Right cardiac atrium (tissue), 5 donors: Measurements from ENCODE around the gene KCNQ1. TPM values are rescaled to one million over a fixed set of nuclear protein-coding genes. Genes with fewer than 3 reads are reported as not detected.

Source experiments
- ATAC-seq, 2 donors: fragments of 200-7000 bp; cut with Tn5 transposase; one replicate each; pipeline versions ENCODE4 v1.8.0 to v1.9.1; 2020; ENCODE audit warnings: moderate library complexity in 2 of 2, mild to moderate bottlenecking in 1 of 2
- DNase-seq, 3 donors: peaks; one replicate each; pipeline ENCODE4 v3.0.0-alpha.2; 2020
- H3K27ac ChIP-seq: one replicate; pipeline ENCODE4 v1.5.1; 2013; ENCODE audit warnings: mild to moderate bottlenecking, low read length, control low read depth, moderate library complexity
- H3K27me3 ChIP-seq: one replicate; pipeline ENCODE4 v1.6.1; 2013; ENCODE audit not compliant: control insufficient read depth, insufficient read depth
- H3K4me1 ChIP-seq: one replicate; pipeline ENCODE4 v1.6.1; 2013; ENCODE audit warnings: low read length; ENCODE audit not compliant: control insufficient read depth, insufficient read depth
- H3K4me3 ChIP-seq: one replicate; pipeline ENCODE4 v1.5.1; 2013; ENCODE audit warnings: low read length, control low read depth
- H3K9me3 ChIP-seq: one replicate; pipeline ENCODE4 v1.6.1; 2013; ENCODE audit warnings: low read length; ENCODE audit not compliant: control insufficient read depth
- WGBS: extraction: QIAGEN DNeasy Blood & Tissue Kit; methylation state at CpG from one replicate; pipeline ENCODE4 v1.1.7; 2013; 5-methylcytosine and 5-hydroxymethylcytosine counted together
- intact Hi-C, 4 donors: fragments of 100-400 bp; cut with DNase I; formaldehyde crosslinking; loops; one replicate each; pipeline versions ENCODE4 v1.11.0 to v1.14.0; 2022 to 2023
- polyA plus RNA-seq: library from polyadenylated mRNA; stranded (reverse); fragments of 200-250 nt; gene quantifications from one replicate; pipeline ENCODE4 v1.2.3, GENCODE V29; 2013
- total RNA-seq, 4 donors: library from RNA; stranded (reverse); fragmentation: NEBNext Ultra II Directional; extraction: Animal tissue kit (Norgen Biotek cat#: 25700); gene quantifications; one replicate each; pipeline ENCODE4 v1.2.1, GENCODE V29; 2021
- donor health status: healthy with polysubstance abuse.
- donor health status: DM: no; HTN: yes; CAD: no.
- donor health status: DM: no; HTN: no; CAD: no.
- donor health status: DM: no; HTN: yes; CAD: no; lungs with severe emphysema.
- donor health status: DM: yes; HTN: yes; CAD: no.

KCNQ1 gene
- total and polyA plus RNA-seq, 5 donors = 36.4 to 46.8 (median 37.7) TPM

DNA sequence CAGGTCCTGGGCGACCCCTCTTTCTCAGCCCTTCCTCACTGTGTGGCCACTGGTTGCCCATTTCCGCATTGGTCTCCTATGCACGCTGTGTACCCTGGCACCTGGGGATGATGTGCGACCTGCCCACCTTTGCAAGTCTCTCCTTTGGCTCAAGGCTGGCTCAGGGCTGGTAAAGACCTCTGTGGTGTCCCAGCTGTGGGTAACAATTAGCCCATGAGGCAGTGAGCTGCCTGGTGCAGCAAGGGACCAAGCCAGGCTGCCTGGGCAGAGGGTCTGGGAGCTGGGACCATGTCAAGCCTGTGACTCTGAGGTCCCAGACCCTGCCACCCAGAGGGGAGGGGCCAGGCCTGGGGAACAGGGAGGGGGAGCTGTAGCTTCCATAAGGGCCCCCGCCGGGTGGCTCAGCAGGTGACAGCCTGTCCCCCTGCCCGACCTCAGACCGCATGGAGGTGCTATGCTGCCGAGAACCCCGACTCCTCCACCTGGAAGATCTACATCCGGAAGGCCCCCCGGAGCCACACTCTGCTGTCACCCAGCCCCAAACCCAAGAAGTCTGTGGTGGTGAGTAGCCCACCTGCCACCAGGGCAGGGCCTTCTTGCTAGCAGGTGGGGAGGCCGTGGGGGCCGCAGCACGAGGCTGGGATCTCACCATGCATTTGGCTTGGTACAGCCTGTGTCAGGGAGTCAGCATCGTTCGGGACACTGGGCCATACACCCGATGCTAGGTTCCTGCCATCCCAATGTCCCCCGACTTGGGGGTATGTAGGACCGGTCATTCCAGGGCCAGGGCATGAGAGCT is 142.5 kb downstream of the KCNQ1 start:
- Histone ChIP-seq H3K9me3 (no peaks in the 10 kb centered on the region), H3K4me1 (no peaks in the 10 kb centered on the region), H3K27ac (no peak overlapping the region), H3K27me3 (no peaks in the 10 kb centered on the region), H3K4me3 (no peak overlapping the region)
- WGBS = 94% methylated on average over 20 of the region's 20 CpGs
- ATAC-seq = no peak
- peak; percentile 10 to 37 (median 33) for DNase-seq
- intact Hi-C loops = no loop called here

- no peaks in the 10 kb centered on the region for H3K27me3 ChIP-seq
- no peaks in the 10 kb centered on the region for H3K4me1 ChIP-seq
- H3K9me3 ChIP-seq = no peaks in the 10 kb centered on the region
- DNase-seq (peak; percentile 6 to 43 (median 38)), ATAC-seq (no peak)
- H3K4me3 ChIP-seq = no peak overlapping the region
- H3K27ac ChIP-seq = no peak overlapping the region
- 84% methylated on average over 25 of the region's 25 CpGs for WGBS
- intact Hi-C loops = no loop called here
Observed at GRCh38 chr11:2587976-2588748, 143.4 kb downstream of the KCNQ1 start.

- WGBS = 83% methylated on average over 29 of the region's 29 CpGs
- DNase-seq = peak in 2 of 3 donors; percentile 4 to 33
- ATAC-seq = no peak
Observed at GRCh38 chr11:2588809-2589537, 144.2 kb downstream of the KCNQ1 start.

GRCh38 chr11:2589538-2589934 is 144.7 kb downstream of the KCNQ1 start:
- DNase-seq = peak; percentile 4 to 33 (median 32)

More at GRCh38 chr11:2588809-2589537, 144.2 kb downstream of the KCNQ1 start:
- H3K4me3 ChIP-seq = no peak overlapping the region
- H3K4me1 ChIP-seq = no peaks in the 10 kb centered on the region
- intact Hi-C loops = no loop called here
- no peaks in the 10 kb centered on the region for H3K27me3 ChIP-seq
- no peak overlapping the region for H3K27ac ChIP-seq
- H3K9me3 ChIP-seq = no peaks in the 10 kb centered on the region

DNA sequence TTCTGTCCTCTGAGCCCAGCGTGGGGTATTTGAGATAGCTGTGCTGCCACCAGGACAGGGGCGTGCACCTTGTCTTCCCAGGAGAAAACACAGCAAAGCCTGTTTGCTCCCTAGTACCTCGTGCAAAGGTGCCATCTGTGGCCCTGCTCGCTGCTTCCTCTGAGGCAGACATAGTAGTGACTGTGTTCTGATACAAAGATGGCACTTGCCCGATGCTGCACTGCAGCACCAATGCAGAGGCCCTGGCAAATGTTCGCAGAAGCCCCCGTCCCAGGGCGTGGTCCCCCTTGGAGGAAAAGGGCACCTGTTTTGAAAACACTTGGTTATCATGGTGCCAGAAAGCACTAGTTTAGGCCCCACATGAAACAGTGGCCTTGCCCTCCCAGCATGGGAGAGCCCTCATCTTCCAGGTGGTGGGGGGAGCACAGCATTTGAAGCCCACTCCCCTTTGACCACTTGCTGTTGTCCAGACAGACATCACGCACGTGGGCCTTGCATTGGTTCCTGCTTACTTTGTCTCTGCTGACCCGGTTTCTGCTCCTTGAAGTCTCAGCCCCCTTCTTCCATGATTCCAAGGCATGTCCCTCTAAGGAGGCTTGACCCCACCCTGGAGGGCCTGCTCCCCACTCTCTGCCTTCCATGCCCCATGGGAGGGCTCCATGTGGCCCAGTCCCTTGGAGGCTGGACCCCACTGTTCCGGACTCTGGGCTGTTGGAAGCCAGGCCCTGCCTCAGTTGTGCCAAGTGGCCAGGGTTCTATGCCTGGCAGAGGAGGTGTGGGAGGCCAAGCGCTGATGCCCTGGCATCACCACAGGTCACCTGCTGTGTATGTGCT is 145.5 kb downstream of the KCNQ1 start:
- no peaks in the 10 kb centered on the region for H3K27me3 ChIP-seq
- no peak overlapping the region for H3K27ac ChIP-seq
- no peaks in the 10 kb centered on the region for H3K9me3 ChIP-seq
- WGBS = 94% methylated on average over 13 of the region's 13 CpGs
- H3K4me3 ChIP-seq = no peak overlapping the region
- no peaks in the 10 kb centered on the region for H3K4me1 ChIP-seq
- intact Hi-C loops = no loop called here
- DNase-seq = peak; percentile 6 to 35 (median 29)
- no peak for ATAC-seq

More at GRCh38 chr11:2589538-2589934, 144.7 kb downstream of the KCNQ1 start:
- intact Hi-C loops = no loop called here
- 92% methylated on average over 12 of the region's 12 CpGs for WGBS
- Histone ChIP-seq H3K4me1 (no peaks in the 10 kb centered on the region), H3K9me3 (no peaks in the 10 kb centered on the region), H3K27me3 (no peaks in the 10 kb centered on the region), H3K27ac (no peak overlapping the region), H3K4me3 (no peak overlapping the region)
- ATAC-seq = no peak

DNA sequence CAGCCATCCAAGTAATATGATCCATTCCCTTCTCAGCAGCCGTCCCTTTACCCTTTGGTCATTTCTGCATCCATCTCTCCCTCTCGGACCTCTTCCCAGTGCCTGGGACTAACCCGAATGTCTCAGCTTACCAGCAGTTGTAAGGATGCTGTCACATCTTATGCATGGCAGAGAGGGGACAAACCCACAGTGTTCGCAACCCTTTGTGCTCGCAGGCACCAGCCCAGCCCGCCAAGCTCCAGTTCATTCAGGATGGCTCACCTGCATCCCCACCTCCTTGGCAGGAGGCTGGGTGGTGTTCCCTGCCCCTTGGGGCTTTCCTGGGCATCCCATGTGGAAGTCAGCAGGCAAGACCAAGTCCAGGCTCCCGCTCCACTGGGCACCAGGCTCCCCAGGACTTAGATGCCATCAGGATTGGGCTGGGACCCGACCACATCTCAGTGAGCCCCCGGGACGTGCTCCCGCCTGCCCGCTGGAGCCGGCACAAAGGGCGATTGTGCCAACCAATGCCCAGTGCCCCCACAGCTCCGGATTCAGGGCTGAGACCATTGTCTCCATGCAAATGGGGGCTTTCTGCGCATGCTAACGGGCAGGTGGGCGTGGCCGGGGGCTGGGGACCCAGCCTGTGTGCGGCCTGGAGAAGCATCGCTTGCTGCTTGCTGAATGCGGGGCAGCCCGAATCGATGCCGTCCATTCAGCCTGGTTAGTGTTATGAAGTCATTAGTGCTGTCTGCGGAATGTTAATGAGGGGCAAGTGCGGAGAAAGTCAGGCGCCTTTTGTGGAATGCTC is 146.4 kb downstream of the KCNQ1 start:
- H3K4me3 ChIP-seq = no peak overlapping the region
- no peaks in the 10 kb centered on the region for H3K4me1 ChIP-seq
- WGBS = 87% methylated on average over 28 of the region's 28 CpGs
- H3K27me3 ChIP-seq = no peaks in the 10 kb centered on the region
- no peak overlapping the region for H3K27ac ChIP-seq
- intact Hi-C loops = no loop called here
- peak; percentile 9 to 45 (median 21) for DNase-seq
- ATAC-seq = no peak
- no peaks in the 10 kb centered on the region for H3K9me3 ChIP-seq

- Histone ChIP-seq H3K4me1 (no peaks in the 10 kb centered on the region), H3K4me3 (no peak overlapping the region), H3K9me3 (no peaks in the 10 kb centered on the region), H3K27me3 (no peaks in the 10 kb centered on the region), H3K27ac (no peak overlapping the region)
- ATAC-seq = no peak
- intact Hi-C loops = no loop called here
- 90% methylated on average over 10 of the region's 10 CpGs for WGBS
- peak in 1 of 3 donors; percentile 4 for DNase-seq
Observed at GRCh38 chr11:2591805-2592204, 147.0 kb downstream of the KCNQ1 start.

DNA sequence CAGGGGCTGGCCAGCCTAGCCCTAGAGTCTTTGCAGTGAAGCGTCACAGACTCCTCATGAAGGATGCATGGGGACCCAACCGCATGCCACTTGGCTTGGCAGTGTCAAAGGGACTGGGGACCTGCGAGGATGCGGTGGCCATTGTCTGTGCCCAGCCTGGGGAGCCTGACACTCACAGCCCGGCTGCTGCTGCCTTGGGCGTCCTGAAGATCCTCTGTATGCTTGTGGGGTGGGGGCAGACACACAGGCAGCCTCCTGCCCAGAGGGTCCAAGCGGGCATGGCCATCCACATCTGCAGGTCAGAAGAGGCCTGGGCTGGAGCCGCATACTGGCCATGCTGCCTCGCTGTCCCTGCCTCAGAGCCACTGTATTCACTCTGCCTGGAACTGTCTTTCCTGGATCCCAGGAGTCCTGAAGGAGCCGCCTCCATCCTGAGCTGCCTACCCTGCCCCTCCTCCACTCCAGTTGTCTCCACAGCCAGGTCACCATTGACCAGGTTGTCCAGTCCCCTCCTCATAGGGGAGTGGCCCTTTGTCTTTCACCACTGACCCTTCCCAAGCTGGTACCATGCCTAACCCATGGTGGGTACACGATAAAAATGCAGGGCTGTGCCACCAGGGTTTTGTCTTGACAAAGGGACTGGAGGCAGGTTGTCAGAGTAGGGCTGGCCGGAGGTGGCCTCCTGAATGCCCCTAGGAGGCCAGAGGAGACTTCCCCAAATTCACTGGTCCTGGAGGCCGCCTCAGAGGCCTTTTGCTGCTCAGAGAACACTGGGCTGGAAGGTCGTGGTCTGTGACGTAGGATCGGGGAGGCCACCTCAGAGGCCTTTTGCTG is 148.0 kb downstream of the KCNQ1 start:
- Histone ChIP-seq H3K4me3 (no peak overlapping the region), H3K27me3 (no peaks in the 10 kb centered on the region), H3K27ac (no peak overlapping the region), H3K9me3 (no peaks in the 10 kb centered on the region), H3K4me1 (no peaks in the 10 kb centered on the region)
- intact Hi-C loops = no loop called here
- WGBS = 95% methylated on average over 16 of the region's 16 CpGs
- ATAC-seq (no peak), DNase-seq (peak in 2 of 3 donors; percentile 4 to 33)

GRCh38 chr11:2593393-2593950 is 148.7 kb downstream of the KCNQ1 start:
- DNase-seq (no peak), ATAC-seq (no peak)
- Histone ChIP-seq H3K27ac (no peak overlapping the region), H3K4me1 (no peaks in the 10 kb centered on the region), H3K4me3 (no peak overlapping the region), H3K27me3 (no peaks in the 10 kb centered on the region), H3K9me3 (no peaks in the 10 kb centered on the region)
- intact Hi-C loops = no loop called here
- WGBS = 92% methylated on average over 15 of the region's 15 CpGs
